GM19351 (cell line): ENCODE data around the gene NEO1.
"Not testable (repeated sequence)": the region's sequence is repeated elsewhere in the genome, so short reads cannot be mapped to it uniquely, and the experiment has no call there.

Experiments
- ATAC-seq: cut with Tn5 transposase; IDR thresholded peaks from one replicate; pipeline ENCODE4 v1.9.1; 2021; ENCODE audit warnings: mild to moderate bottlenecking, moderate library complexity; ENCODE audit not compliant: unreplicated experiment

NEO1 gene

DNA sequence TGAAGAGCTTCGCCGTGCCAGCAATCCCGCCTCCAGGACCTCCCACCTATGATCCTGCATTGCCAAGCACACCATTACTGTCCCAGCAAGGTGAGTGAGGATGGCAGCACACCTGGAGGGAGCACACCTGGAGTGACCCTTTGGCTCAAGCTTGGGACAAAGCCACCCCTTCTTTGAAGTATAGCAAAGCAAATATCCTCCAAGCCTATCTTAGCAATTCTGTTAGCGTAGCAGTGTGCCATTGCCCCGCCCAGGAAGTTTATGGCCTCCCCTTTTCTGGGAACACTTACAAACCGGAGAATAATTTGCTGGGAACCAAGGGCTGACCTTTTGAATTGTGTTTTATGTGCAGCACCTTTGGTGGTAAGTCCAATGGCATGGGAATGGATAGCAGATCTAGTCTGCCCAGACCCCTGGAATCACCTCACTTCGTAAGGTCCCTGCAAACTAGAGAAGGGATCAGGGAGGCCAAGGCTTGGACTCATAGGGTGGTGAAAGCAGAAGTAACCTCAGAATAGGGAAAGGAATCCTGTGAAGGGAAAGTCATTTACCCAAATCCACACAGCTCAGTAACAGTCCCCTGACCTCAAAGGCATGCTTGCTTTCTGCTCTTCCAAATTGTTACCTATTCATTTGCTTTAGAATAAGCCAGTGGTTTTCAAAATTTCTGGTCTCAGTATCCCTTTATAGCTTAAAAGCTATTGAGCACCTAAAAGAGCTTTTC lies 246.4 kb downstream of the NEO1 start:
- no peak for ATAC-seq

DNA sequence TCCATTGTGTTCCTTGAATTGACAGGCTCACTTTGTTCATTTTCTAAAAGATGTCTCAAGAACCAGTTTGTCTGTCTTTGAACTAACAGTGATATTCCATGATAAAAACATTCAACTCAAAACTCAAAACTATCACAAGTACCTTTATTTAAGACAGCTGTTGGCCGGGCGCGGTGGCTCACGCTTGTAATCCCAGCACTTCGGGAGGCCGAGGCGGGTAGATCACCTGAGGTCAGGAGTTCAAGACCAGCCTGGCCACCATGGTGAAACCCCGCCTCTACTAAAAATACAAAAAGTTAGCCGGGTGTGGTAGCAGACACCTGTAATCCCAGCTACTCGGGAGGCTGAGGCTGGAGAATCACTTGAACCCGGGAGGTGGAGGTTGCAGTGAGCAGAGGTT lies 248.0 kb downstream of the NEO1 start:
- ATAC-seq, result not testable (repeated sequence)

DNA sequence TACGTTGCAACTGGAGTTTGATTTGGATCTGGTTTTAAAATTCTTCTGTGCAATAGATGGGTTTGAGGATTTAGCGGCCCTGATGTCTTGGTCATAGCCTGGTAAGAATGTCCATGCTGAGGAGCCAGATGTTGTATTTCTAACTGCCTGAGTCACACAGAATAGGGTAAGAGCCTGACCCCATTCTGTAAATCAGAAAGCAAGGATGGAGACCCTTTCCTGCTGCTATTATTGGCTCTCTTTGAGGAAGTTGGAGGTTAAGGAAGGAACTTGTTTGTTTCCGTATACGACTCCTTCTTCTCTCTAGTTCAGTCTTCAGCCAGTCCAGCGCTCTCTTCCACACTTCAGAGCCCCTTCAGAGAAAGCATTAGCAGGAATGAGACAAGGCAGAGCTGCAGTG lies 251.4 kb downstream of the NEO1 start:
- no peak for ATAC-seq

DNA sequence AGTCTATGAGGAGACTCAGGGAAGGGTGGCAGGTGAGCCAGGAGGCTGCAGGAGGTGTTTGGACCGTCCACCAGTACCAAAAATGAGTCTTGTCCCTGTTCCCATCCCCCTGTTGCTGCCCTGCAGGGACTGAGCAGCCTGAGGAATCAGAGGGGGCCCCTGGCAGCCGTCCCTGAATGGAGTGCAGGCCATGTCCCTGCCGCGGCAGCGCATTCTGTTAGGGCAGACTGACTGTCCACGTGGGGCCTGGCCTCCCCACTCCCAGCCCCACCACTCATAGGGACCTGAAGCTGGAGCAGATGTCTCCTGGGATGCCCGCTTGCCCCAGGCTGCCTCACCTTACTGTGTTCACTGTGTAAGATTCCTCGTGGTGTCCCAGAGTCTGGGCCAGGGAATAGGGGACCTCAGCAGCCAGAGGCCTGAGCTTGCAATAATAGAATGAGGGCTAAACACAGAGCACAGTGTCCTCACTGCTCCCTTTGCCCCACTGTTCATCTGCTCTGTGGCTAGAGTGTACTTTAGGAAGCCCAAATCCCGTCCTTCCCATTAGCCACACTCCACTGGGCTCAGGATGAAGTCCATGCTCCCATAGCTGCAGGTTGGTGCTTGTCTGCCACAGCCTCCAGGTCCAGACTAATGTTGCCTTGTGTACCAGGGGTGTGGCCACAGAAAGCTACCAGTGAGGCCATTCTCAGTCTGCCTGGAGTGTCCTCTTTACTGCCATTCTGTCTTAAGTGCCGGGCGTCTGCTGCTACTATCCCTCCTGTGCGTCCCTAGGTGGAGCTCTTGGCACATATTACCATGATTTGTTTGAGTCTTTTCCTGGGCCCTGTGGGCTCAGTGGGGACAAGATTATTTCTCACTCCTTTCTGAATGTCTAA lies 253.3 kb downstream of the NEO1 start:
- ATAC-seq, result no peak

DNA sequence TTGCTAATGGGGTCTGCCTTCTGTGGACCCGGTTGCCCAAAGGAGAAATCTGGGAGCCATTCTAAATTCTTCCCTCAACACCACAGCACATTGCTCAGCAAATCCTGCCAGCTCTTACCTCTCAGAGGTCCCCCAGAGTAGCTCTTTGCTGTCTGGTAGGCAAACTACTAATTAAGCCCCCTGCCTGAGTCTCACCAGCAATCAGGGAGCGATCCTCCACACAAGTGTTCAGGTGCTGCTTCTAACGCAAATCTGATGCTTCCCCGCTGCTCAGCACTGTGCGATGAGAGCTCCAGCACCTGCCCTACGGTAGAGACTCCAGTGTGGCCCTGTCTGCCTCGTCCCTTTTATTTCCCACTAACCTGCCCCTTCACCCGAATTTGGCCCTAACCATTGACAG lies 256.0 kb downstream of the NEO1 start:
- no peak for ATAC-seq

DNA sequence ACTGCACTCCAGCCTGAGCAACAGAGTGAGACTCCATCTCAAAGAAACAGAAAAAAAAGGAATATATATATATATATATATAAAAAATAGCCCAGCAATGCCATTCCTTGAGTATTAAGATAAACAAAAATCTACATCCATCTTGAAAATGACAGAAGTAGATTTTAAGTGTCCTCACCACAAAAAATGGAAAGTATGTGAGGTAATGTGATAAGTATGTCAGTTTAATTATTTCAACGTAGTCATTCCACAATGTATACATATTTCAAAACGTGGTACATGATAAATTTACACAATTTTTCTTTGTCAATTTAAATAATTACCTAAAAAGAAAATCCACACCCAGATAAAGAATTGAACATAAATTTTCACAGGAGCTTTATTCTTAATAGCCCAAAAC lies 261.6 kb downstream of the NEO1 start:
- no peak for ATAC-seq

DNA sequence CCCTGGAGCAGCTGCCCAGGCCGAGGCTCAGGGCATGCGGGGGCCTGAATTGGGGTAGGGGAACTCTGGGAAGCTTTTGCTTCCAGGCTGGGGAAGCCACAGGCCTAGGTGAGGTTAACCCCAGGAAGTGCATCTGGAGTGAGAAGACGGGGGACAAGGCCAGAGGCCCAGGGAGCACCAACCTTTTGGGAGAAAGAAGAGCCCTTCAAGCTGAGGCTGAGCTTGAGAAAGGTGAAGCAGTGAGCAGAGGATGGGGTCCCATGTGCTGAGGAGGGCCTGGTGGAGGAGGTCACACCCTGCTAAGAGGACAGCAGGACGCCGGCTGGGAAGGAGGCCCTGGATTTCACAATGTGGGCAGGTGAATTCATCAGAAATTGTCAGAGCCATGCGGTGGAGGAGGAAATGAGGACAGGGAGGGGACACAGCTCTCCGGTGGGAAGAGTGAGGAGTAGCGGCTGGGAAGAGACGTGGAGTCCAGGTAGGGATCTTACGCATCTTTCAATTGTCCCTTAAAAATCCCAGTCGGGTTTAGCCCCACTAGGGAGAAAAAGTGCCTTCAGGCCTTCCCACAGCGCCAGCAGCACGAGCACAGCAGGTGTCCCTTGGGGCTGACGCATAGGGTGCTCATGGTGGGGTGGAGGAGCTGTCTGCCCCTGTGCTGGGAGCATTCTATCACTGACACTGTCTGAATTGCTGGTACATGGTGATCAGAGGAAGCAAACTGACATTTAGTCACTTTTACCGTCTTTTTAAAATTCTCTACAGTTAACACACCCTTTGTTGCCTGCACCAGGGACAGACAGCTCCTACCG lies 265.6 kb downstream of the NEO1 start:
- ATAC-seq, result no peak

DNA sequence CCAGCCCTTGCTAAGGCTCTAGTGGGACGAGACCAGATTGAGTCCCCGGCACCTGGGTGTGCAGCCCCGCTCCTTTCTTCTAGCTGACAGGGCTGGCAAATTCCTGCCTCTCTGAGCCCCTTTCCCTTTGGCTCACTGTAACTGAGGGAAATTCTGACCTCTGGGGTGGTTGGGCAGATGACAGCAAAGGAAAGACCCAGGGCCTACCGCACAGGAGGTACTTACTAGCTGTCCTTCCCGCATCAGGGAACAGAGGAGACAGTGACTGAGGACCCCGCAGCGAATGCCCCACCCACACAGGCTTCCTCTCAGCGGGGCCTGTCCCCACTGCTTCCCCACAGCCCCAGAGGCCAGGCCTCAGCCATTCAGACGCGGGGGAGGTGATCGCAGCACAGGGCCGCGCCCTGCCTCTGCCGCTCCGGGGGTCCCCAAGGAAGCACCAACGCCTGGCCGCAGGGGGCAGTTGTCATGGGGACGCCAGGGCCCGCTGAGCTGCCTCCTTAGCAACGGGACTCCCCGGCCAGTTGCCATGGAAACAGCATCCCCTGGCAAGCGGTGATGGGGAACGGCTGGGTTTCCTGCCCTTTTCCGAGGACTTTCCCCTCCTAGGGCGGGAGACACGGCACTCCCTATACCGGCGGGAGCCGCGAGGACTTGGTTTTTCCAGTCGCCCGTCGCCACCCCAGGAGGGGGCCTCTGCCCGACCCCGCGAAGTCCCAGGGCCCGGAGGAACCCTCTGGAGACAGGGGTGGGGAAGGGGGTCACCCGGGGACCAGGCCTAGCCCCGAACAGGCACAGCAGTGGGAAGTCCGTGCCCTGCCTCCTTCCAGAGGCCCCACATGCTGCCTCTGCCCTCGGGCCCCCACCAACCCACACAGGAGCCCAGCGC lies 266.4 kb downstream of the NEO1 start:
- no peak for ATAC-seq

DNA sequence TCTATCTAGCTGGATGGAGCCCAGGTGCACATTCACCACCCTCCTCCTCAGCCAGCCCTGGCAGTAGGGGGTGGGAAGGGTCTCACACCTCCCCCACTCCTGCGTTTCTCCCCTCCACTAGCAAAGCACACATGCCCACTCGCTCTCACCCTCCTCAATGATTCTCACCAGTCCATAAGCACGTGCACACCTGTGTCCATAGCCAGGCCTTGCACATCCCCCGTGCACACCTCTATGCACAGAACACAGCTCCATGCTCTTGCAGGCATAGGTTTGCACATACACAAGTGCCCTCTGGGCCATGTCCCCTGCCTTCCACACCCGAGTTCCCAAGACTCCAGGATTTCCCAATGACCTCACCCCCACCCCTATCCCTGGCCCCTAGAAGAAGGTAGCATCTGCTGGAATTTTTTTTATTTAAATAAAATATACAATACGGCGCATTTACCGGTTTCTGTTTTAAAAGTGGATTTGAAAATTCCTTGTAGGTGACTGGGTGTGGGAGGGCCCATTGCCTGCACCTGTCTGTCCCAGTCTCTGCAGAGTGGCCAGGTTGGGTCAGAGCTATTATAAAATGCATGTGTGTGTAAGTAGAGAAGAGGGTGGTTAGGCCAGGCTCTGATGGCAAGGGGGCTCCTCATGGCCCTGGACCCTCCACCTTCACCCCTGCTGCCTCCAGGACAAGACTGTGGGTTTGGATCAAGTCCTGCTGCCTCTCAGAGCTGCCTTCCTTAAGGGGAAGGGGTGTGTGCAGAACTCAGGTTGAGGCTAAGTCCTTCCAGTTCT lies 267.4 kb downstream of the NEO1 start:
- ATAC-seq, result no peak

DNA sequence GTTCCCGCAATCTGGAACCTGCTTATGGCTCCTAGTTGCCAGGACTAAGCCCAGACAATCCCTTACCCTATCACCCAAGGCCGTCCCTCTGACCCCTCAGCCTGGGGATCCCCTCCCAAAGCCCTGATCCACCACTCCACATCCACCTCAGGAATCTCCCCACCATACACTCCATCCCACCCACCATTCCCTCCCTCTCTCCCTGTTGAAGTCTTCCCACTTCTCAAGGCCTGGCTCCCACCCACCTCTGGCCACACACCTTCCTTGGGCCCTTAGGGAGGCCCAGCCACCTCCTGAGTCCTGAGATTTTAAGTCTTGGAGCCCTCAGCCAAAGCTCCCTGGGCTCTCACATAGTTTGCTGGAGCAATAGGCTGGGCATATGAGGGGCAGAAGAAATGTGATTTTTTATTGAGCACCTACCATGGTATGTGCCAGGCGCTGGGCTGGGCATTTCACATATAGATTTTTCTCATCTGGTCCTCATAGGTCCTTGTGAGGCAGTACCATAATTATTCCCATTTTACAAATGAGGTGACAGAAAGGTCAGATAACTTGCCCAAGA lies 268.4 kb downstream of the NEO1 start:
- no peak for ATAC-seq

DNA sequence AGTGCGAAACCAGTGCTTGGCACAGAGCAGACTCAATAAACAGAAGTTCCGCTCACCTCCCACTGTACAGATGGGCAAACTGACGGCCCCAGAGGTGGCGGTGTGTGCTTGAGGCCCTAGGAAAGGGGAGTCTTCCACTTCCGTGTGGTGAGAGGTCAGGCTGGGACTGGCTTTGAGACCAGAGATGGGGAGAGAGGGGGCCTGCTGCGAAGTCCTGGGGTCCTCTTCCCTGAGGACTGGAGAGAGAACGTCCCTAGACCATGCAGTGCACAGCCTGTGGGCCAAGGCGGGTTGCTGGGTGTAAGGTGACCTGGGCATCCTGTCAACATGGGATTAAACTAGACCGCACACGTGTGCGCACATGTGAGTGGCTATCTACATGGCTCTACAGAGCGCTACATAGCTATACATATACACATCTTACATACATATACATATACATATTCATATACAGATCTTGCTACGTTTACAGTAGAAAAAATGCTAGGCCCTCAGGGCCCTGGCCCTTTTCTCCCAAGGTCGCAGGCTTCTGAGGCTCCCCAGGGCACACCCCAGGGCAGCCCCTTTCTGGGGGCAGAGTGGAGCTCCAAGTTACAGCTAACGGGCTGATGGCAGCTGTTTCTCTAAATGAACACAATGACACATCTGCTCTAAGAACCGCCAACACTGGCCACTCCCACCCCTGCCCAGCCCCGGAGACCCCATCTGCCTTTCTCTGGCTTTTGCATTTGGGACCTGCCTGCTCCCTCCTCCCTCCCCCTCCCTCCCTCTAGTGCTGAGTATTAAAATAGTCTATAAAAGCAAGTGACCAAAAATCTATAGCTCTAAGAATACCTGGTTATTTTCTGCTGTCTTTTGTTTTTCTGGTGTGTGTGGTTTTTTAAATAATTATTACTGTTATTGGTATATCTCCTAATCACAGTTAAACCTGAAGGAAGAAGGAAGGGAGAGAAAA lies 269.5 kb downstream of the NEO1 start:
- ATAC-seq, result no peak

DNA sequence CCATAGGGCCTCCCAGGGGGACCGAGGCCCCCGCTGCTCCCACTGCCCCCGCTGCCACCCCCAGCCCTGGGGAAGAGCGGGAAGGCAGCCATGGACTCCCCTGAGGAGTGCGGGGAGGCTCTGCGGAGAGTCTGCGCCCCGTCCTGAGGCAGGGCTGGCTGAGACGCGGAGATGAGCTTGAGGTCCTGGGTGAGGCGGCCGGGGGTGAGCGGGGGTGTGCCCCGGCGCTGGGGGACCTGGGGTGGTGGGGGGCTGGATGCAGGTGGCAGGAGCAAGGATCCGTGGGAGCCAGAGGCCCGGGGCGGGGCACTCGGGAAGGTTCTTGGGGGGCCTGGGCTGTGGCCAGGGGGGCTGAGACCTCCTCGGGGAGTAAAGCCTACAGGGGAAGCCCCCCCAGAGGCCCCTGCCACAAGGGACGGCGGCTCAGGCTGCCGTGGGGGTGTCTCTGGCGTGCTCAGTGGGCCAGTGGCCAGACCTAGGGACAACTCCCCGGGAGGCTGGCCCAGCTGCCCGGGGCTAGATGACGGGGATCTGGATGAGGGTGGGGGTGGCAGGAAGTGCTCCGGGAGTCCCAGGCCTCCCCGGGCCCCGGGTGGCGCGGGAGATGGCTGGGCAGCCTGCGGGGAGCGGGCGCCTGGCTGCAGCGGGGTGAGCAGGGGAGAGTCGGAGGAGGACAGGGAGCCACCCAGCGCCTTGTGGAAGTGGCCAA lies 270.6 kb downstream of the NEO1 start:
- ATAC-seq, result no peak

DNA sequence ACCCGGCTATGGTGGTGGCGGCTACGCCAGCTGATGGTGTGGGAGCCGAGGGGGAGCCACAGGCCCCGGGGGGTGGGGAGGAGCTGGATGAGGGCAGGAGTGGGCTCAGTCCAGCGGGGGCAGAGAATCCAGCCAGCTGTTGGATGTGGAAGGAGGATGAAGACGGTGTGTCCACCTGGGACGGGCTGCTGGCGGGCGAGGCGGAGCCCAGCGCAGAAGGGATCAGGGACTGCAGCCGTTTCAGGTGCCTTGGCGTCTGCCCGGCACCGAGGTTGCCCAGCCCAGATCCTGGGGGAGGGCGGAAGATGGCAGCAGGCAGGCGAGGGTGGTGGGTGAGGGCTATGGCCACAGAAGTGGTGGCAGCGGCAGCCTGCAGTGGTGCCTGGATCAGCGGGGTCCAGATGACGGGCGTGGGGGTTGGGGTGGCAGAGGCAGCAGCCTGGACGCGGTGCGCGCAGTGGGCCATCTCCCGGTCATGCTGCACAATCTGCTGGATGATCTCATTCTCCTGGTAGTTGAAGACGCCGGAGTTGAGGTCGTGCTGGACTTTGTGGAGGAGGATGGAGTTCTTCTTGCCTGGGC lies 271.2 kb downstream of the NEO1 start:
- ATAC-seq, result no peak

DNA sequence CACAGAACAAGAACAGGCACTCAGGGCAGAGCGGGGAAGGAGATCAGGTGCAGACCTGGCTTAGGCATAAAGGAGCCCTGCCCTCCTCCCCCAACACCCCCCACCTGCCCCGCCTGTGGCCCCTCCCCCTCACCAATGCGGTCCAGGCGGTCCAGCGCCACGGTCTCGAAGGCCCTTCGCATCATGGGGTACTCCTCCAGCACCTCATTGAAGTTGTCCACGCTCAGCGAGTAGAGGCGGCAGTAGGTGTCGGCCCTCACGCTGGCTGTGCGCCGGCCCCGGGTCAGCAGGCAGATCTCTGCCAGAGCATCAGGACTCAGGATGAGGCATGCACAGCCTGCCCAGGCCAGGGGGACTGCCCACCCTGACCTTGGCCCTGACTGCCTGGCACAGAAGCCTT lies 271.7 kb downstream of the NEO1 start:
- no peak for ATAC-seq

DNA sequence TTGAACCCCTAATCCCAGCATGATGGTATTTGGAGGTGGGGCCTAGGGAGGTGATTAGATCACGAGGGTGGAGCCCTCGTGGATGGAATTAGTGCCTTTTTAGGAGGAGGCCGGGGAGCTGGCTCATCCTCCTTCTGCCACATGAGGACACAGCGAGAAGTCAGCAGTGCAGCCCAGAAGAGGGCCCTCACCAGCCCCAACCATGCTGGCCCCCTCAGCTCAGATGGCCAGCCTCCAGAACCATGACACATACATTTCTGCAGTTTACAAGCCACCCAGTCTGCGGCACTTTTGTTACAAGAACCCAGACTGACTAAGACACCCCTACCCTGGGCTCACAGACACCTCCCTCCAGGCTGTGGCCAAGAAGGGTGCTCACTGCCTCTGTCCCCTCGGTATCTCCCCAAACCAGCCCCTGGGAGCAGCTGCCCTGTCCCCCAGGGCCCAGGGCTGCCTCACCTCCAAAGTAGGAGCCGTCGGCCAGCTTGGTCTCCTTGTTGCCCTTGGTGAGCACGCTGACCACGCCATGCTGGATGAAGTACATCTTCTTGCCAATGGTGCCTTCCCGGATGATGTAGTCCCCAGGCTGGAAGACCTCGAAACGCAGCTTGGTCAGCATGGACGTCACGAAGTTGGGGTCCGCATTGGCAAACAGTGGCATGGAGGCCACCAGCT lies 272.4 kb downstream of the NEO1 start:
- ATAC-seq, result no peak

DNA sequence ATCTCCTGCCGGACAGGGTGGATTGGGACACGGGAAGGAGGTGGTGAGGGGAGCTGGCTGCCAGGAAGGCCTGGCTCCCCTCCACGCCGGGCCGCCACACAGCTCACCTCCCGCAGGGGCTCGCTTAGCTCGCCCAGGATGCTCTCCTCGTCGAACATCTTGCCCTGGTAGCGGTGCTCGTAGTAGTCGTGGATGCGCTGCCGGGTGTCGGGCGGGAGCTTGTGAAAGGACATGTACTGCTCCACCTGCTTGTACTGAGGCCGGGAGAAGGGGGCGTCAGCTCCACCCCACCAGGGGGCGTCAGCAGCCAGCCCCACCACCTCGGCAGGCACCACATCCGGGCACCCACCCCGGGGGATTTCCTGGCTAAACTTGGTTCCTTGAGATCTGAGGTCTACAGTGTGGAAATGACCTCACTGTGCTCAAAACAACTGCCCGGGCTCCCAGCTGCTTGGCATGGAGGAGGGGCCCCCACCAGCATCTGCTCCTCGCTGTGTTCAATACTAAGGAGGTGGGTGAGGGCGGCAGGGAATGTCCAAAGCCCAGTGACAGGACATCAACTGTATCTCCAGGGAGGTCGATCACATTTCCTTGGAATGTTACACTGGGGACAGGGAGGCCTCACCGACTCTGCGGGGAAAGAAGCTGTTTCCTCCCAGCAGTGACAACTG lies 273.1 kb downstream of the NEO1 start:
- ATAC-seq, result no peak
